ENCODE measurements around the gene USP20. TPM values are rescaled to one million over a fixed set of nuclear protein-coding genes. Genes with fewer than 3 reads are reported as not detected.

USP20 gene
- total RNA-seq, 1 donor from 2014 or later = 34.0 TPM

- Histone ChIP-seq H3K4me3 (no peak overlapping the region), H3K9me3 (no peaks in the 10 kb centered on the region), H3K36me3 (peaks cover 10 to 52% of the 10 kb centered on the region in 2 donors), H3K4me1 (no peaks in the 10 kb centered on the region), H3K27ac (no peak overlapping the region), H3K27me3 (no peaks in the 10 kb centered on the region)
- TF ChIP-seq CTCF (IDR thresholded peaks at IDR 0.05) = no peak
- no peak for DNase-seq (ENCODE audit: low spot score in 2 of 2)
- intact Hi-C loops (cut with DNase I) = no loop called here
Measured at GRCh38 chr9:129874261-129875101, 39.2 kb downstream of the USP20 start.

- Histone ChIP-seq H3K27me3 (no peaks in the 10 kb centered on the region), H3K27ac (no peak overlapping the region), H3K9me3 (no peaks in the 10 kb centered on the region), H3K4me1 (no peaks in the 10 kb centered on the region), H3K4me3 (no peak overlapping the region), H3K36me3 (peaks cover 3 to 47% of the 10 kb centered on the region in 2 donors)
- intact Hi-C loops (cut with DNase I) = no loop called here
- no peak for DNase-seq (ENCODE audit: low spot score in 2 of 2)
- TF ChIP-seq CTCF (IDR thresholded peaks at IDR 0.05) = no peak
Measured at GRCh38 chr9:129875181-129875611, 39.9 kb downstream of the USP20 start.

- Histone ChIP-seq H3K27ac (no peak overlapping the region), H3K4me1 (no peaks in the 10 kb centered on the region), H3K4me3 (no peak overlapping the region), H3K27me3 (no peaks in the 10 kb centered on the region), H3K9me3 (no peaks in the 10 kb centered on the region), H3K36me3 (peaks cover 0 to 42% of the 10 kb centered on the region in 2 donors)
- intact Hi-C loops (cut with DNase I) = no loop called here
- DNase-seq (ENCODE audit: low spot score in 2 of 2) = no peak
- no peak for TF ChIP-seq CTCF (IDR thresholded peaks at IDR 0.05)
Measured at GRCh38 chr9:129875687-129876395, 40.6 kb downstream of the USP20 start.

GRCh38 chr9:129876815-129877214 is 41.6 kb downstream of the USP20 start:
- no peaks in the 10 kb centered on the region for H3K4me1 ChIP-seq

GRCh38 chr9:129878291-129878690 is 43.0 kb downstream of the USP20 start:
- Histone ChIP-seq H3K4me3 (no peak overlapping the region), H3K27ac (no peak overlapping the region), H3K27me3 (no peaks in the 10 kb centered on the region), H3K4me1 (no peaks in the 10 kb centered on the region), H3K36me3 (peaks cover 0 to 56% of the 10 kb centered on the region in 2 donors), H3K9me3 (no peaks in the 10 kb centered on the region)
- no peak for TF ChIP-seq CTCF (IDR thresholded peaks at IDR 0.05)
- no peak for DNase-seq (ENCODE audit: low spot score in 2 of 2)
- intact Hi-C loops (cut with DNase I) = no loop called here

More at GRCh38 chr9:129876815-129877214, 41.6 kb downstream of the USP20 start:
- DNase-seq (ENCODE audit: low spot score in 2 of 2) = no peak
- no peak overlapping the region for H3K4me3 ChIP-seq
- intact Hi-C loops (cut with DNase I) = no loop called here
- peaks cover 0 to 50% of the 10 kb centered on the region in 2 donors for H3K36me3 ChIP-seq
- no peaks in the 10 kb centered on the region for H3K9me3 ChIP-seq
- no peak for TF ChIP-seq CTCF (IDR thresholded peaks at IDR 0.05)
- H3K27ac ChIP-seq = no peak overlapping the region
- H3K27me3 ChIP-seq = no peaks in the 10 kb centered on the region

Data from ascending aorta (tissue), 2 donors.